HCT116 (cell line): ENCODE measurements around the gene MGA. TPM values are rescaled to one million over a fixed set of nuclear protein-coding genes. Genes with fewer than 3 reads are reported as not detected.

Source experiments
- ATAC-seq: fragments of 200-7000 bp; cut with Tn5 transposase; 2 replicates; pipeline ENCODE4 v1.9.1; 2020; ENCODE audit warnings: mild to moderate bottlenecking, moderate library complexity
- BruUV-seq: library from RNA; stranded (reverse); fragments of 400-500 nt; replicated peaks from 2 replicates; lab custom pipeline; 2021; lab: Mats Ljungman, UMichigan
- CTCF ChIA-PET: fragments of 300-600 bp; sonication (Branson Sonifier 250); formaldehyde crosslinking; loops from one replicate; lab custom pipeline; 2021; ENCODE audit warnings: antibody characterized with exemption; lab: Charles Lee
- POLR2A ChIA-PET: fragments of 300-600, 350-600 bp; sonication (Branson Sonifier 250); formaldehyde crosslinking; loops from one replicate; lab custom pipeline; 2021; ENCODE audit warnings: antibody characterized with exemption; lab: Charles Lee
- RAD21 ChIA-PET, 2 experiments: fragments of 300-600 bp; sonication (Branson Sonifier 250); formaldehyde crosslinking; loops; one replicate each; lab custom pipeline; 2023; ENCODE audit warnings: low total read pairs in 2 of 2; ENCODE audit not compliant: uncharacterized antibody in 2 of 2, unreplicated experiment in 2 of 2, low non-redundant PET in 1 of 2; lab: Charles Lee
- DNase-seq: peaks from one replicate; pipeline ENCODE4 v3.0.0-alpha.2; 2010; ENCODE audit warnings: low read depth, low spot score
- H2AFZ ChIP-seq: fragments of 200-600 bp; shearing (Covaris generic), sonication (generic); 2 replicates; pipeline ENCODE4 v1.6.1; 2017; ENCODE audit warnings: low read depth, mixed run types, mixed read lengths, antibody characterized with exemption, low read length; ENCODE audit not compliant: poor library complexity, severe bottlenecking
- H3K27ac ChIP-seq: 2 replicates; pipeline ENCODE4 v1.5.1; 2012; ENCODE audit warnings: low read depth, low read length
- H3K27me3 ChIP-seq: fragments of 200-600 bp; sonication (generic); 2 replicates; pipeline ENCODE4 v1.6.1; 2016; ENCODE audit warnings: mixed run types, low read length, mixed read lengths; ENCODE audit not compliant: insufficient read depth
- H3K36me3 ChIP-seq, 2 experiments: fragments of 200-500 bp in 1 of 2; fragments of 200-600 bp in 1 of 2; sonication (Bioruptor generic) in 1 of 2; sonication (generic) in 1 of 2; 2 replicates each; pipeline versions ENCODE4 v1.5.1 to v1.6.1; 2014 to 2016; ENCODE audit warnings: low read length in 2 of 2, inconsistent platforms in 1 of 2, mixed read lengths in 1 of 2, mixed run types in 1 of 2; ENCODE audit not compliant: insufficient read depth in 2 of 2, control insufficient read depth in 1 of 2
- H3K4me1 ChIP-seq, 2 experiments: fragments of 200-600 bp in 1 of 2; sonication (generic) in 1 of 2; 2 replicates each; pipeline versions ENCODE4 v1.5.1 to v1.6.1; 2012 to 2017; ENCODE audit warnings: low read length in 2 of 2, inconsistent platforms in 1 of 2, mild to moderate bottlenecking in 1 of 2, mixed read lengths in 1 of 2, mixed run types in 1 of 2, moderate library complexity in 1 of 2; ENCODE audit not compliant: insufficient read depth in 2 of 2, control insufficient read depth in 1 of 2
- H3K4me2 ChIP-seq: fragments of 200-600 bp; sonication (generic); 2 replicates; pipeline ENCODE4 v1.6.1; 2017; ENCODE audit warnings: mixed run types, low read length, mixed read lengths
- H3K4me3 ChIP-seq, 2 experiments: fragments of 200-600 bp in 1 of 2; sonication (generic) in 1 of 2; replicated peaks in 1 of 2; 2 replicates each; pipeline ENCODE4 v1.5.1; 2011 to 2016; ENCODE audit warnings: low read length in 2 of 2, control low read depth in 1 of 2, low read depth in 1 of 2, mild to moderate bottlenecking in 1 of 2, mixed read lengths in 1 of 2, mixed run types in 1 of 2
- H3K79me2 ChIP-seq: fragments of 200-600 bp; sonication (generic); 2 replicates; pipeline ENCODE4 v1.6.1; 2017; ENCODE audit warnings: mild to moderate bottlenecking, mixed run types, low read length, moderate library complexity, mixed read lengths; ENCODE audit not compliant: insufficient read depth
- H3K9ac ChIP-seq: fragments of 200-600 bp; sonication (generic); 2 replicates; pipeline ENCODE4 v1.6.1; 2016; ENCODE audit warnings: low read length, mixed read lengths
- H3K9me2 ChIP-seq: fragments of 200-600 bp; sonication (generic), shearing (Covaris generic); 2 replicates; pipeline ENCODE4 v1.6.1; 2017; ENCODE audit warnings: mixed run types, mild to moderate bottlenecking, moderate library complexity; ENCODE audit not compliant: insufficient read depth
- H3K9me3 ChIP-seq, 2 experiments: fragments of 200-500 bp in 1 of 2; fragments of 200-600 bp in 1 of 2; sonication (Bioruptor generic) in 1 of 2; sonication (generic) in 1 of 2; 2 replicates each; pipeline ENCODE4 v1.6.1; 2014 to 2017; ENCODE audit warnings: low read length in 2 of 2, mixed read lengths in 2 of 2, inconsistent platforms in 1 of 2, low read depth in 1 of 2, mild to moderate bottlenecking in 1 of 2, mixed run types in 1 of 2, moderate library complexity in 1 of 2; ENCODE audit not compliant: control insufficient read depth in 1 of 2, insufficient read depth in 1 of 2
- H4K20me1 ChIP-seq: fragments of 200-600 bp; sonication (generic), shearing (Covaris generic); 2 replicates; pipeline ENCODE4 v1.6.1; 2017; ENCODE audit warnings: mixed run types, mild to moderate bottlenecking, moderate library complexity; ENCODE audit not compliant: insufficient read depth
- CBX3 ChIP-seq: IDR thresholded peaks from 2 replicates; pipeline ENCODE4 v1.6.1; 2012; ENCODE audit warnings: low read depth
- CEBPB ChIP-seq: IDR thresholded peaks from 2 replicates; pipeline ENCODE4 v1.6.1; 2012; ENCODE audit warnings: low read depth
- ELF1 ChIP-seq: IDR thresholded peaks from 2 replicates; pipeline ENCODE4 v1.6.1; 2012; ENCODE audit warnings: low read depth, borderline replicate concordance
- EZH2 ChIP-seq: fragments of 200-600 bp; sonication (generic); IDR thresholded peaks from 2 replicates; pipeline ENCODE4 v1.6.1; 2017; ENCODE audit warnings: antibody characterized with exemption, mixed run types
- FOSL1 ChIP-seq: IDR thresholded peaks from 2 replicates; pipeline ENCODE4 v1.6.1; 2012; ENCODE audit warnings: low read depth
- POLR2A ChIP-seq: IDR thresholded peaks from 2 replicates; pipeline ENCODE4 v1.7.0; 2011; ENCODE audit warnings: borderline replicate concordance; ENCODE audit not compliant: insufficient read depth, insufficient read length; ENCODE audit errors: extremely low read depth
- SP1 ChIP-seq: IDR thresholded peaks from 2 replicates; pipeline ENCODE4 v1.6.1; 2012; ENCODE audit warnings: low read depth
- YY1 ChIP-seq: IDR thresholded peaks from 2 replicates; pipeline ENCODE4 v1.6.1; 2011; ENCODE audit warnings: low read length, low read depth, moderate library complexity, mild to moderate bottlenecking; ENCODE audit not compliant: insufficient replicate concordance; ENCODE audit errors: extremely low read depth
- intact Hi-C: fragments of 100-400 bp; cut with micrococcal nuclease; formaldehyde crosslinking; loops from 2 replicates; pipeline ENCODE4 v1.10.0; 2022
- total RNA-seq: library from RNA; stranded (reverse); gene quantifications from one replicate; pipeline ENCODE4 v1.2.1, GENCODE V29; 2021; ENCODE audit not compliant: unreplicated experiment
- TF ChIP-seq, protein P1 (sequence below), 3 experiments: fragments of 200-600 bp in 1 of 3; sonication (generic) in 1 of 3; IDR thresholded peaks in 2 of 3; conservative IDR thresholded peaks in 1 of 3; 2 replicates each; pipeline ENCODE4 v1.5.1; 2012 to 2017; ENCODE audit warnings: low read depth in 2 of 3, low read length in 2 of 3, antibody characterized with exemption in 1 of 3, borderline replicate concordance in 1 of 3, control low read depth in 1 of 3, mild to moderate bottlenecking in 1 of 3, mixed read lengths in 1 of 3, mixed run types in 1 of 3, moderate library complexity in 1 of 3; ENCODE audit not compliant: insufficient read depth in 1 of 3

Gene MGA
- total RNA-seq, 1 experiment from 2014 or later: 28.9 TPM

GRCh38 chr15:41746802-41747201, 86.6 kb downstream of the MGA start:
- no peak overlapping the region for H3K4me3 ChIP-seq
- TF ChIP-seq CEBPB: no peak
- no peak for TF ChIP-seq EZH2
- no peak for TF ChIP-seq POLR2A
- no peak for TF ChIP-seq ELF1
- TF ChIP-seq YY1: no peak
- TF ChIP-seq, protein P1, sequence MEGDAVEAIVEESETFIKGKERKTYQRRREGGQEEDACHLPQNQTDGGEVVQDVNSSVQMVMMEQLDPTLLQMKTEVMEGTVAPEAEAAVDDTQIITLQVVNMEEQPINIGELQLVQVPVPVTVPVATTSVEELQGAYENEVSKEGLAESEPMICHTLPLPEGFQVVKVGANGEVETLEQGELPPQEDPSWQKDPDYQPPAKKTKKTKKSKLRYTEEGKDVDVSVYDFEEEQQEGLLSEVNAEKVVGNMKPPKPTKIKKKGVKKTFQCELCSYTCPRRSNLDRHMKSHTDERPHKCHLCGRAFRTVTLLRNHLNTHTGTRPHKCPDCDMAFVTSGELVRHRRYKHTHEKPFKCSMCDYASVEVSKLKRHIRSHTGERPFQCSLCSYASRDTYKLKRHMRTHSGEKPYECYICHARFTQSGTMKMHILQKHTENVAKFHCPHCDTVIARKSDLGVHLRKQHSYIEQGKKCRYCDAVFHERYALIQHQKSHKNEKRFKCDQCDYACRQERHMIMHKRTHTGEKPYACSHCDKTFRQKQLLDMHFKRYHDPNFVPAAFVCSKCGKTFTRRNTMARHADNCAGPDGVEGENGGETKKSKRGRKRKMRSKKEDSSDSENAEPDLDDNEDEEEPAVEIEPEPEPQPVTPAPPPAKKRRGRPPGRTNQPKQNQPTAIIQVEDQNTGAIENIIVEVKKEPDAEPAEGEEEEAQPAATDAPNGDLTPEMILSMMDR (IDR thresholded peaks at IDR 0.05 in 2 of 3, conservative IDR thresholded peaks at IDR 0.05 in 1 of 3; ENCODE audit: borderline replicate concordance in 1 of 3, insufficient read depth in 1 of 3, low read depth in 2 of 3, low read length in 2 of 3): no peak
- no peak overlapping the region for H3K4me2 ChIP-seq
- no peak overlapping the region for H2AFZ ChIP-seq
- no peaks in the 10 kb centered on the region for H4K20me1 ChIP-seq
- no peak overlapping the region for H3K27ac ChIP-seq
- POLR2A ChIA-PET: no interaction called here
- RAD21 ChIA-PET: interaction anchor here in 1 of 2 experiments (0.7 kb wide), 1 partner anchor 1357 kb away, joined by 4 read pairs; no protein-coding TSS in a partner anchor
- H3K9me2 ChIP-seq: no peaks in the 10 kb centered on the region; the same call in 1 of the 2 replicates
- BruUV-seq: no TSS peak
- H3K36me3 ChIP-seq: peaks cover 12 to 15% of the 10 kb centered on the region in 2 experiments; a peak in 3 of 4 replicates
- no peak overlapping the region for H3K9ac ChIP-seq
- H3K9me3 ChIP-seq: no peaks in the 10 kb centered on the region
- DNase-seq: no peak
- CTCF ChIA-PET: interaction anchor here (1.3 kb wide), 1 partner anchor 26 kb away, joined by 4 read pairs; no protein-coding TSS in a partner anchor
- H3K27me3 ChIP-seq: no peaks in the 10 kb centered on the region
- H3K79me2 ChIP-seq: 0 out of 2 replicates have a peak, but pooled peaks cover 2% of the 10 kb centered on the region
- intact Hi-C loops: no loop called here
- no peak for ATAC-seq
- H3K4me1 ChIP-seq: no peaks in the 10 kb centered on the region

DNA sequence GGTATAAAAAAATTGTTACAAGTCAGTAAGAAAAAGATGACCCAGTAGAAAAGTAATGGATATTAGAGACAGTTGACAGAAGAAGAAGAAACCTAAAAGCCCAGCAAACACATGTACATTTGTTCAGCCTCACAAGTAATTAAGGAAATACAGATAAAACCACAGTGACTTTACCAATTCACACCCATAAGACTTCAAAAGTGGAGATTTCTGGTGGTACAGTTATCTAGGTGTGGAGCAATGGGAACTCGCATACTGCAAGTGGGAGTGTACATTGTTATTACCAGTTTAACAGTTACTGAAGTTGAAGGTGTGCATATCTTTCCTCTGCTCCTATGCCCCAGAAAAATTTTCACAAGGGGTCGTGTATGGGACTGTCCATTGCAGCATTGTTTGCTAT, 96.0 kb downstream of the MGA start:
- intact Hi-C loops: no loop called here

More for the DNA sequence above, 96.0 kb downstream of the MGA start:
- Histone ChIP-seq H3K9ac (no peak overlapping the region), H2AFZ (no peak overlapping the region), H3K4me3 (no peak overlapping the region), H3K27me3 (no peaks in the 10 kb centered on the region), H3K4me2 (no peak overlapping the region), H3K9me3 (no peaks in the 10 kb centered on the region), H3K36me3 (peaks cover 0 to 3% of the 10 kb centered on the region in 2 experiments; a peak in 1 of 4 replicates), H4K20me1 (no peaks in the 10 kb centered on the region), H3K79me2 (no peaks in the 10 kb centered on the region), H3K4me1 (no peaks in the 10 kb centered on the region), H3K27ac (no peak overlapping the region), H3K9me2 (no peaks in the 10 kb centered on the region)
- ATAC-seq (no peak), DNase-seq (no peak)
- CTCF ChIA-PET: no interaction called here
- no peak for TF ChIP-seq EZH2
- no peak for TF ChIP-seq POLR2A
- TF ChIP-seq FOSL1: no peak
- TF ChIP-seq CBX3: no peak
- TF ChIP-seq SP1: no peak
- POLR2A ChIA-PET: no interaction called here
- RAD21 ChIA-PET: no interaction called here
- no TSS peak for BruUV-seq
